K562 (cell line): ENCODE data around the gene TRIOBP. TPM values are rescaled to one million over a fixed set of nuclear protein-coding genes. Genes with fewer than 3 reads are reported as not detected.
A peak's percentile ranks its signal among the peaks of the same experiment; 100 is the strongest.

Experiments
- ARID1B ChIP-seq: fragments of 450-650 bp; IDR thresholded peaks from 2 replicates; pipeline ENCODE4 v1.6.1; 2016; ENCODE audit warnings: antibody characterized with exemption, mild to moderate bottlenecking, inconsistent platforms
- CBX1 ChIP-seq: sonication (generic); IDR thresholded peaks from 2 replicates; pipeline ENCODE4 v1.6.1; 2016; ENCODE audit warnings: antibody characterized with exemption, low read depth, mild to moderate bottlenecking
- CREM ChIP-seq: IDR thresholded peaks from 2 replicates; pipeline ENCODE4 v1.6.1; 2014; ENCODE audit warnings: antibody characterized with exemption, low read depth
- FOXP4 ChIP-seq: sonication (generic); formaldehyde crosslinking; IDR thresholded peaks from 2 replicates; pipeline ENCODE4 v1.8.0; 2022; ENCODE audit warnings: mild to moderate bottlenecking, missing genetic modification reagents, borderline replicate concordance
- GABPB1 ChIP-seq: sonication (generic); formaldehyde crosslinking; IDR thresholded peaks from 2 replicates; pipeline ENCODE4 v1.8.0; 2022; ENCODE audit warnings: mild to moderate bottlenecking, missing genetic modification reagents
- GTF2A2 ChIP-seq: IDR thresholded peaks from 2 replicates; pipeline ENCODE4 v1.6.1; 2016; ENCODE audit warnings: mild to moderate bottlenecking, missing genetic modification characterization, missing compliant biosample characterization
- KDM5B ChIP-seq: fragments of 200-600 bp; sonication (generic); IDR thresholded peaks from 2 replicates; pipeline ENCODE4 v1.6.1; 2012; ENCODE audit warnings: low read depth, mild to moderate bottlenecking, moderate library complexity, low read length, control low read depth, inconsistent platforms; ENCODE audit not compliant: insufficient replicate concordance
- MTA1 ChIP-seq: fragments of 450-650 bp; IDR thresholded peaks from 2 replicates; pipeline ENCODE4 v1.6.1; 2017; ENCODE audit warnings: borderline replicate concordance
- PML ChIP-seq: IDR thresholded peaks from 2 replicates; pipeline ENCODE4 v1.6.1; 2012; ENCODE audit warnings: low read length, inconsistent platforms
- POLR2A ChIP-seq: fragments of 450-650 bp; conservative IDR thresholded peaks from 2 replicates; pipeline ENCODE4 v1.6.1; 2016
- POLR2AphosphoS5 ChIP-seq: IDR thresholded peaks from 2 replicates; pipeline ENCODE4 v1.6.1; 2011; ENCODE audit warnings: mild to moderate bottlenecking, low read depth, low read length, moderate library complexity; ENCODE audit not compliant: control insufficient read depth, insufficient read depth
- TAF1 ChIP-seq: IDR thresholded peaks from 2 replicates; pipeline ENCODE4 v1.6.1; 2011; ENCODE audit warnings: mild to moderate bottlenecking, low read length, moderate library complexity; ENCODE audit not compliant: insufficient read depth, control insufficient read depth, severe bottlenecking; ENCODE audit errors: extremely low read depth
- ZBED1 ChIP-seq: IDR thresholded peaks from 2 replicates; pipeline ENCODE4 v1.6.1; 2014
- ZEB2 ChIP-seq: fragments of 450-650 bp; IDR thresholded peaks from 2 replicates; pipeline ENCODE4 v1.6.1; 2016
- ZNF444 ChIP-seq: fragments of 250-450 bp; sonication (Bioruptor Pico); IDR thresholded peaks from 2 replicates; pipeline ENCODE4 v1.4.0; 2020; ENCODE audit warnings: mild to moderate bottlenecking, moderate library complexity
- ZNF584 ChIP-seq: fragments of 200-800 bp; sonication (Bioruptor generic); IDR thresholded peaks from 2 replicates; pipeline ENCODE4 v1.6.1; 2016; ENCODE audit warnings: low read depth, mild to moderate bottlenecking, missing genetic modification characterization, missing compliant biosample characterization
- polyA plus RNA-seq, 8 experiments: library from polyadenylated mRNA; depleted of rRNA in 4 of 8; stranded (reverse) in 5 of 8; unstranded in 3 of 8; fragments of >200 nt; fragmentation: Nextera tagmentation in 2 of 8; fragmentation: Illumina TruSeq in 1 of 8; extraction: Ambion mirVana in 2 of 8; extraction: Trizol in 1 of 8; gene quantifications; 2 replicates each; pipeline versions ENCODE4 v1.2.1 to v1.2.3, GENCODE V29; 2011 to 2014; ENCODE audit warnings: inconsistent platforms in 1 of 8, missing spikeins in 1 of 8
- total RNA-seq, 7 experiments: library from RNA; depleted of rRNA in 6 of 7; stranded (reverse); fragments of >200 nt in 6 of 7; fragmentation: Illumina TruSeq in 2 of 7; extraction: Trizol in 2 of 7; gene quantifications; 2 replicates each; pipeline versions ENCODE4 v1.2.1 to v1.2.3, GENCODE V29; 2011 to 2021; ENCODE audit warnings: low replicate concordance in 1 of 7
- TF ChIP-seq, protein P1 (sequence below): IDR thresholded peaks from 2 replicates; pipeline ENCODE4 v1.6.1; 2011; ENCODE audit not compliant: insufficient read length; ENCODE audit errors: extremely low read depth
- TF ChIP-seq, protein P2 (sequence below): sonication (generic); formaldehyde crosslinking; IDR thresholded peaks from 2 replicates; pipeline ENCODE4 v1.8.0; 2023; ENCODE audit warnings: mild to moderate bottlenecking, missing genetic modification reagents
- TF ChIP-seq, protein P3 (sequence below): fragments of 450-650 bp; IDR thresholded peaks from 2 replicates; pipeline ENCODE4 v1.6.1; 2018; ENCODE audit not compliant: partially characterized antibody

Gene TRIOBP
- total and polyA plus RNA-seq, 9 of the 15 experiments (the other 6 are each of a cell fraction or from before 2014, with no cell fraction given), result 0.24 to 13.8 (median 5.5) TPM

DNA sequence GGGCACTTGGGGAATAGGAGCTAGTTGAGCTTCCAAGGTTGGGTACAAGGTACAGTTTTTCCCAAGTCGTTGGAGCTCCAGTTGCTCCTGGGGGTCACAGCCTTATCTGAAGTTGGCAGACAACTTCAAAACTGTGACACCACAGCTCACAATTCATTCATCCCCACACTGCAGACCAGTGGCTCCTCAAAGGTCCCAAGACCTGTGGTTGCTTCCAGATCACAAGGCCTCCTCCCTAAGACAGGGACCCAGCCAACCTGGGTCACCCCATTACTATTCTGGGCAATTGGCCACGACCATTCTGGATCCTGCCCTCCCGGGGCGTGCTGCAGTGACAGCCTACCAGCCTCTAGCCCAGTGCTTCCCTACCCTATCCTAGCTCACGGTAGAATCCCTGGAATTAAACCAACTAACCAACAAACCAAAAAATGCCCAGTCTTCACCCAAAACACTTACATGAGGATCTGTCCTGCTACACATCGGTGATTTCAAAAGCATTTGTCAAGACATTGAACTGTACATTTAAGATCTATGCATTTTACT lies 39.2 kb upstream of the TRIOBP start (continued):
- TF ChIP-seq, protein P1, sequence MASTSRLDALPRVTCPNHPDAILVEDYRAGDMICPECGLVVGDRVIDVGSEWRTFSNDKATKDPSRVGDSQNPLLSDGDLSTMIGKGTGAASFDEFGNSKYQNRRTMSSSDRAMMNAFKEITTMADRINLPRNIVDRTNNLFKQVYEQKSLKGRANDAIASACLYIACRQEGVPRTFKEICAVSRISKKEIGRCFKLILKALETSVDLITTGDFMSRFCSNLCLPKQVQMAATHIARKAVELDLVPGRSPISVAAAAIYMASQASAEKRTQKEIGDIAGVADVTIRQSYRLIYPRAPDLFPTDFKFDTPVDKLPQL, result peak; percentile 63
- TF ChIP-seq ZNF584 (CRISPR knock-in tag) (no peak), GABPB1 (CRISPR knock-in tag) (0 out of 2 replicates have a peak, but pooled peaks have one; percentile 30), CREM (0 out of 2 replicates have a peak, but pooled peaks have one; percentile 21), PML (peak; percentile 84), ZNF444 (CRISPR knock-in tag) (0 out of 2 replicates have a peak, but pooled peaks have one; percentile 14), TAF1 (peak; percentile 14), POLR2A (peak; percentile 79), GTF2A2 (tag) (0 out of 2 replicates have a peak, but pooled peaks have one; percentile 47), MTA1 (no peak), KDM5B (peak; percentile 42), FOXP4 (CRISPR knock-in tag) (no peak), ZBED1 (peak; percentile 81; the same call in 1 of the 2 replicates), ARID1B (peak; percentile 43; the same call in 1 of the 2 replicates), CBX1 (peak; percentile 27; the same call in 1 of the 2 replicates), POLR2AphosphoS5 (peak; percentile 68), ZEB2 (no peak)
- TF ChIP-seq, protein P2, sequence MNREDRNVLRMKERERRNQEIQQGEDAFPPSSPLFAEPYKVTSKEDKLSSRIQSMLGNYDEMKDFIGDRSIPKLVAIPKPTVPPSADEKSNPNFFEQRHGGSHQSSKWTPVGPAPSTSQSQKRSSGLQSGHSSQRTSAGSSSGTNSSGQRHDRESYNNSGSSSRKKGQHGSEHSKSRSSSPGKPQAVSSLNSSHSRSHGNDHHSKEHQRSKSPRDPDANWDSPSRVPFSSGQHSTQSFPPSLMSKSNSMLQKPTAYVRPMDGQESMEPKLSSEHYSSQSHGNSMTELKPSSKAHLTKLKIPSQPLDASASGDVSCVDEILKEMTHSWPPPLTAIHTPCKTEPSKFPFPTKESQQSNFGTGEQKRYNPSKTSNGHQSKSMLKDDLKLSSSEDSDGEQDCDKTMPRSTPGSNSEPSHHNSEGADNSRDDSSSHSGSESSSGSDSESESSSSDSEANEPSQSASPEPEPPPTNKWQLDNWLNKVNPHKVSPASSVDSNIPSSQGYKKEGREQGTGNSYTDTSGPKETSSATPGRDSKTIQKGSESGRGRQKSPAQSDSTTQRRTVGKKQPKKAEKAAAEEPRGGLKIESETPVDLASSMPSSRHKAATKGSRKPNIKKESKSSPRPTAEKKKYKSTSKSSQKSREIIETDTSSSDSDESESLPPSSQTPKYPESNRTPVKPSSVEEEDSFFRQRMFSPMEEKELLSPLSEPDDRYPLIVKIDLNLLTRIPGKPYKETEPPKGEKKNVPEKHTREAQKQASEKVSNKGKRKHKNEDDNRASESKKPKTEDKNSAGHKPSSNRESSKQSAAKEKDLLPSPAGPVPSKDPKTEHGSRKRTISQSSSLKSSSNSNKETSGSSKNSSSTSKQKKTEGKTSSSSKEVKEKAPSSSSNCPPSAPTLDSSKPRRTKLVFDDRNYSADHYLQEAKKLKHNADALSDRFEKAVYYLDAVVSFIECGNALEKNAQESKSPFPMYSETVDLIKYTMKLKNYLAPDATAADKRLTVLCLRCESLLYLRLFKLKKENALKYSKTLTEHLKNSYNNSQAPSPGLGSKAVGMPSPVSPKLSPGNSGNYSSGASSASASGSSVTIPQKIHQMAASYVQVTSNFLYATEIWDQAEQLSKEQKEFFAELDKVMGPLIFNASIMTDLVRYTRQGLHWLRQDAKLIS (CRISPR knock-in tag), result peak; percentile 60; the same call in 1 of the 2 replicates
- TF ChIP-seq, protein P3, sequence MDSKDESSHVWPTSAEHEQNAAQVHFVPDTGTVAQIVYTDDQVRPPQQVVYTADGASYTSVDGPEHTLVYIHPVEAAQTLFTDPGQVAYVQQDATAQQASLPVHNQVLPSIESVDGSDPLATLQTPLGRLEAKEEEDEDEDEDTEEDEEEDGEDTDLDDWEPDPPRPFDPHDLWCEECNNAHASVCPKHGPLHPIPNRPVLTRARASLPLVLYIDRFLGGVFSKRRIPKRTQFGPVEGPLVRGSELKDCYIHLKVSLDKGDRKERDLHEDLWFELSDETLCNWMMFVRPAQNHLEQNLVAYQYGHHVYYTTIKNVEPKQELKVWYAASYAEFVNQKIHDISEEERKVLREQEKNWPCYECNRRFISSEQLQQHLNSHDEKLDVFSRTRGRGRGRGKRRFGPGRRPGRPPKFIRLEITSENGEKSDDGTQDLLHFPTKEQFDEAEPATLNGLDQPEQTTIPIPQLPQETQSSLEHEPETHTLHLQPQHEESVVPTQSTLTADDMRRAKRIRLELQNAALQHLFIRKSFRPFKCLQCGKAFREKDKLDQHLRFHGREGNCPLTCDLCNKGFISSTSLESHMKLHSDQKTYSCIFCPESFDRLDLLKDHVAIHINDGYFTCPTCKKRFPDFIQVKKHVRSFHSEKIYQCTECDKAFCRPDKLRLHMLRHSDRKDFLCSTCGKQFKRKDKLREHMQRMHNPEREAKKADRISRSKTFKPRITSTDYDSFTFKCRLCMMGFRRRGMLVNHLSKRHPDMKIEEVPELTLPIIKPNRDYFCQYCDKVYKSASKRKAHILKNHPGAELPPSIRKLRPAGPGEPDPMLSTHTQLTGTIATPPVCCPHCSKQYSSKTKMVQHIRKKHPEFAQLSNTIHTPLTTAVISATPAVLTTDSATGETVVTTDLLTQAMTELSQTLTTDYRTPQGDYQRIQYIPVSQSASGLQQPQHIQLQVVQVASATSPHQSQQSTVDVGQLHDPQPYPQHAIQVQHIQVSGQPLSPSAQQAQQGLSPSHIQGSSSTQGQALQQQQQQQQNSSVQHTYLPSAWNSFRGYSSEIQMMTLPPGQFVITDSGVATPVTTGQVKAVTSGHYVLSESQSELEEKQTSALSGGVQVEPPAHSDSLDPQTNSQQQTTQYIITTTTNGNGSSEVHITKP, result peak; percentile 61
